ENCODE results near the gene IL3. TPM values are rescaled to one million over a fixed set of nuclear protein-coding genes. Genes with fewer than 3 reads are reported as not detected.

IL3 gene
- total and polyA plus RNA-seq, 9 of the 15 experiments (the other 6 are each of a cell fraction or from before 2014, with no cell fraction given), result not detected

- H3K27me3 ChIP-seq (ENCODE audit: control insufficient read depth in 2 of 2, insufficient read depth in 2 of 2, low read length in 2 of 2), result peaks cover 11 to 30% of the 10 kb centered on the region in 2 experiments; a peak in 4 of 5 replicates
- no peaks in the 10 kb centered on the region for H3K9me3 ChIP-seq (replicated peaks; ENCODE audit: control insufficient read depth, insufficient read depth, low read depth, low read length)
- H3K36me3 ChIP-seq (ENCODE audit: control insufficient read depth, insufficient read depth, low read length), result no peaks in the 10 kb centered on the region
- POLR2A ChIA-PET, result no interaction called here
- H3K79me2 ChIP-seq (ENCODE audit: control insufficient read depth, insufficient read depth, low read length), result no peaks in the 10 kb centered on the region
- BruUV-seq (replicated peaks), result no TSS peak
- peak overlapping the region in 1 of 2 experiments; percentile 17; a peak in 1 of 4 replicates for H3K9ac ChIP-seq (ENCODE audit: insufficient read depth in 1 of 2, low read depth in 2 of 2, low read length in 2 of 2)
- H4K20me1 ChIP-seq (replicated peaks; ENCODE audit: control insufficient read depth, insufficient read depth, low read length), result no peaks in the 10 kb centered on the region
- H3K4me2 ChIP-seq (ENCODE audit: insufficient read depth, low read length), result no peak overlapping the region
- no peak for DNase-seq (ENCODE audit: extremely low read depth in 1 of 4, low spot score in 3 of 4)
- H3K4me1 ChIP-seq (replicated peaks in 1 of 2; ENCODE audit: control insufficient read depth in 2 of 2, insufficient read depth in 2 of 2, low read length in 2 of 2), result peaks cover 0 to 17% of the 10 kb centered on the region in 2 experiments; a peak in 2 of 5 replicates
- FAIRE-seq, result no peak
- intact Hi-C loops (cut with micrococcal nuclease) (no loop called here), in situ Hi-C loops (cut with MboI) (loop anchor here (25.0 kb wide), 1 partner anchor 331 kb away; no protein-coding TSS in a partner anchor)
- no peaks in the 10 kb centered on the region for H3K9me1 ChIP-seq (ENCODE audit: control insufficient read depth, insufficient read depth, low read length)
- H3K27ac ChIP-seq (ENCODE audit: extremely low read depth, low read depth, low read length), result no peak overlapping the region
- CTCF ChIA-PET (ENCODE audit: low intra/inter-chr PET ratio), result no interaction called here
- 35% methylated on average over 12 of the region's 12 CpGs for WGBS (ENCODE audit: insufficient coverage, low coverage, missing lambda C conversion rate)
- ATAC-seq, result peak; percentile 58
- no peak overlapping the region for H2AFZ ChIP-seq (ENCODE audit: low read depth, low read length)
- H3K4me3 ChIP-seq, result no peak overlapping the region
- TF ChIP-seq CHD4 (IDR thresholded peaks at IDR 0.05; ENCODE audit: insufficient read depth, insufficient replicate concordance, low read depth, low read length, poor library complexity, severe bottlenecking) (no peak), SNRNP70 (optimal IDR thresholded peaks at IDR 0.05; ENCODE audit: low read depth, low read length) (no peak), VEZF1 (CRISPR knock-in tag; IDR thresholded peaks at IDR 0.05) (peak; percentile 33; the same call in 1 of the 2 replicates), SRSF9 (IDR thresholded peaks at IDR 0.05; ENCODE audit: borderline replicate concordance, low read depth, low read length) (no peak), ZNF165 (CRISPR knock-in tag; IDR thresholded peaks at IDR 0.05; ENCODE audit: borderline replicate concordance) (no peak), ZNF655 (CRISPR knock-in tag; IDR thresholded peaks at IDR 0.05) (no peak), RB1 (IDR thresholded peaks at IDR 0.05; ENCODE audit: low read depth) (no peak), BRCA1 (IDR thresholded peaks at IDR 0.05) (no peak), BRCA1 (CRISPR knock-in tag; IDR thresholded peaks at IDR 0.05) (no peak), REST (IDR thresholded peaks at IDR 0.05; ENCODE audit: borderline replicate concordance) (no peak), REST (CRISPR knock-in tag; IDR thresholded peaks at IDR 0.05; ENCODE audit: low read depth) (no peak)
Observed at GRCh38 chr5:132055808-132056609, 4.4 kb upstream of the IL3 start.

Measured in K562 (cell line).